K562 (cell line): ENCODE results near the gene PCDH12. TPM values are rescaled to one million over a fixed set of nuclear protein-coding genes. Genes with fewer than 3 reads are reported as not detected.

ENCODE experiments used
- ATF6 ChIP-seq: sonication (generic); formaldehyde crosslinking; IDR thresholded peaks from 2 replicates; pipeline ENCODE4 v1.4.0; 2020; ENCODE audit warnings: mild to moderate bottlenecking, missing genetic modification reagents
- ERF ChIP-seq: fragments of 450-650 bp; formaldehyde crosslinking; IDR thresholded peaks from 2 replicates; pipeline ENCODE4 v1.4.0; 2020; ENCODE audit warnings: mild to moderate bottlenecking, mixed read lengths
- ETV6 ChIP-seq, 3 experiments: fragments of 150-350 bp in 1 of 3; sonication (generic) in 1 of 3; formaldehyde crosslinking in 1 of 3; IDR thresholded peaks; 2 replicates each; pipeline versions ENCODE4 v1.6.1 to v1.8.0; 2014 to 2022; ENCODE audit warnings: borderline replicate concordance in 2 of 3, low read depth in 2 of 3, antibody characterized with exemption in 1 of 3, low read length in 1 of 3, mild to moderate bottlenecking in 1 of 3, missing genetic modification reagents in 1 of 3
- FOSL1 ChIP-seq: fragments of 200-800 bp; sonication (Bioruptor generic); conservative IDR thresholded peaks from 2 replicates; pipeline ENCODE4 v1.6.1; 2016; ENCODE audit warnings: missing genetic modification characterization, missing compliant biosample characterization
- HNRNPLL ChIP-seq: fragments of 200-400 bp; formaldehyde crosslinking; IDR thresholded peaks from 2 replicates; pipeline ENCODE4 v1.6.1; 2017; ENCODE audit warnings: low read length, low read depth, mild to moderate bottlenecking; ENCODE audit not compliant: poor library complexity, severe bottlenecking
- MAX ChIP-seq: sonication (generic); formaldehyde crosslinking; IDR thresholded peaks from 2 replicates; pipeline ENCODE4 v1.9.0; 2022; ENCODE audit warnings: mild to moderate bottlenecking, missing genetic modification reagents
- MTA2 ChIP-seq: fragments of 450-650 bp; IDR thresholded peaks from 2 replicates; pipeline ENCODE4 v1.6.1; 2016; ENCODE audit warnings: low read depth
- NKRF ChIP-seq: fragments of 450-650 bp; IDR thresholded peaks from 2 replicates; pipeline ENCODE4 v1.6.1; 2016; ENCODE audit warnings: borderline replicate concordance
- NUFIP1 ChIP-seq: fragments of 450-650 bp; IDR thresholded peaks from 2 replicates; pipeline ENCODE4 v1.6.1; 2018; ENCODE audit not compliant: partially characterized antibody
- SPI1 ChIP-seq: IDR thresholded peaks from 2 replicates; pipeline ENCODE4 v1.6.1; 2011; ENCODE audit warnings: low read depth, low read length, control low read depth, borderline replicate concordance
- TGIF2 ChIP-seq: sonication (generic); formaldehyde crosslinking; IDR thresholded peaks from 2 replicates; pipeline ENCODE4 v1.8.1; 2022; ENCODE audit warnings: mild to moderate bottlenecking, missing genetic modification reagents, moderate library complexity
- ZBTB11 ChIP-seq, 3 experiments: fragments of 200-800 bp in 1 of 3; fragments of 250-450 bp in 1 of 3; fragments of 450-650 bp in 1 of 3; sonication (Bioruptor Pico) in 1 of 3; sonication (Bioruptor generic) in 1 of 3; formaldehyde crosslinking in 1 of 3; IDR thresholded peaks; 2 replicates each; pipeline versions ENCODE4 v1.6.1 to v1.8.0; 2016 to 2022; ENCODE audit warnings: mild to moderate bottlenecking in 2 of 3, missing genetic modification characterization in 2 of 3, missing compliant biosample characterization in 1 of 3, moderate library complexity in 1 of 3
- ZNF224 ChIP-seq: sonication (generic); formaldehyde crosslinking; IDR thresholded peaks from 2 replicates; pipeline ENCODE4 v1.8.0; 2022; ENCODE audit warnings: mild to moderate bottlenecking, missing genetic modification reagents
- polyA plus RNA-seq, 8 experiments: library from polyadenylated mRNA; depleted of rRNA in 4 of 8; stranded (reverse) in 5 of 8; unstranded in 3 of 8; fragments of >200 nt; fragmentation: Nextera tagmentation in 2 of 8; fragmentation: Illumina TruSeq in 1 of 8; extraction: Ambion mirVana in 2 of 8; extraction: Trizol in 1 of 8; gene quantifications; 2 replicates each; pipeline versions ENCODE4 v1.2.1 to v1.2.3, GENCODE V29; 2011 to 2014; ENCODE audit warnings: inconsistent platforms in 1 of 8, missing spikeins in 1 of 8
- total RNA-seq, 7 experiments: library from RNA; depleted of rRNA in 6 of 7; stranded (reverse); fragments of >200 nt in 6 of 7; fragmentation: Illumina TruSeq in 2 of 7; extraction: Trizol in 2 of 7; gene quantifications; 2 replicates each; pipeline versions ENCODE4 v1.2.1 to v1.2.3, GENCODE V29; 2011 to 2021; ENCODE audit warnings: low replicate concordance in 1 of 7

The PCDH12 gene
- total and polyA plus RNA-seq, 9 of the 15 experiments (the other 6 are each of a cell fraction or from before 2014, with no cell fraction given) = 0.01 to 0.04 (median 0.01) TPM; not detected in 4

GRCh38 chr5:141923448-141924313, 34.3 kb downstream of the PCDH12 start, which contains the start of gene DELE1 (continued):
- TF ChIP-seq ZBTB11 (CRISPR knock-in tag; IDR thresholded peaks at IDR 0.05) = peak; percentile 69 to 93 (median 70); a peak in 5 of 6 replicates
- TF ChIP-seq ATF6 (CRISPR knock-in tag) = 0 out of 2 replicates have a peak, but pooled peaks have one; percentile 55
- TF ChIP-seq NUFIP1 = no peak
- TF ChIP-seq TGIF2 (CRISPR knock-in tag) = no peak
- TF ChIP-seq ERF (CRISPR knock-in tag) = 0 out of 2 replicates have a peak, but pooled peaks have one; percentile 11
- TF ChIP-seq MAX (CRISPR knock-in tag) = peak; percentile 94
- 0 out of 2 replicates have a peak, but pooled peaks have one; percentile 27 for TF ChIP-seq FOSL1 (tag)
- 0 out of 2 replicates have a peak, but pooled peaks have one; percentile 32 for TF ChIP-seq ZNF224 (CRISPR knock-in tag)
- peak; percentile 62; the same call in 1 of the 2 replicates for TF ChIP-seq NKRF
- peak; percentile 22 to 81; a peak in 3 of 4 replicates for TF ChIP-seq ETV6 (IDR thresholded peaks at IDR 0.05; ENCODE audit: borderline replicate concordance in 1 of 2, low read depth in 2 of 2, low read length in 1 of 2)
- TF ChIP-seq ETV6 (CRISPR knock-in tag; IDR thresholded peaks at IDR 0.05; ENCODE audit: borderline replicate concordance) = no peak
- peak; percentile 99 for TF ChIP-seq SPI1
- TF ChIP-seq MTA2 = peak; percentile 6; the same call in 1 of the 2 replicates
- TF ChIP-seq HNRNPLL = peak; percentile 56
